Spleen (tissue), 11 donors: ENCODE measurements around the gene MKNK1. TPM values are rescaled to one million over a fixed set of nuclear protein-coding genes. Genes with fewer than 3 reads are reported as not detected.

Experiments used
- DNase-seq: peaks from one replicate; pipeline ENCODE4 v3.0.0-alpha.2; 2020
- H3K27ac ChIP-seq, 8 donors: fragments of 200-600 bp; sonication (generic) in 7 of 8; 1 replicate in 4 of 8; 2 replicates in 4 of 8; pipeline versions ENCODE4 v1.5.0 to v1.8.0; 2016 to 2021; ENCODE audit warnings: inconsistent platforms in 4 of 8, mild to moderate bottlenecking in 4 of 8, moderate library complexity in 1 of 8
- H3K27me3 ChIP-seq, 7 donors: fragments of 200-600 bp; sonication (generic) in 6 of 7; replicated peaks in 1 of 7; 1 replicate in 4 of 7; 2 replicates in 3 of 7; pipeline versions ENCODE4 v1.5.0 to v1.8.0; 2016 to 2021; ENCODE audit warnings: inconsistent platforms in 3 of 7, mild to moderate bottlenecking in 1 of 7
- H3K36me3 ChIP-seq, 6 donors: fragments of 200-600 bp; sonication (generic) in 5 of 6; 1 replicate in 4 of 6; 2 replicates in 2 of 6; pipeline versions ENCODE4 v1.5.0 to v1.8.0; 2016 to 2021; ENCODE audit warnings: inconsistent platforms in 2 of 6
- H3K4me1 ChIP-seq, 6 donors: fragments of 200-600 bp; sonication (generic) in 5 of 6; 1 replicate in 3 of 6; 2 replicates in 3 of 6; pipeline versions ENCODE4 v1.5.0 to v1.8.0; 2016 to 2021; ENCODE audit warnings: inconsistent platforms in 3 of 6
- H3K4me3 ChIP-seq, 8 donors: fragments of 200-600 bp; sonication (generic) in 7 of 8; 1 replicate in 4 of 8; 2 replicates in 4 of 8; pipeline versions ENCODE4 v1.5.0 to v1.8.0; 2016 to 2021; ENCODE audit warnings: inconsistent platforms in 4 of 8, mild to moderate bottlenecking in 4 of 8, moderate library complexity in 2 of 8
- H3K9me3 ChIP-seq, 8 donors: fragments of 200-600 bp; sonication (generic) in 7 of 8; 1 replicate in 4 of 8; 2 replicates in 4 of 8; pipeline versions ENCODE4 v1.5.0 to v1.8.0; 2016 to 2021; ENCODE audit warnings: inconsistent platforms in 4 of 8
- CTCF ChIP-seq, 11 experiments: fragments of 200-600 bp in 7 of 11; fragments of 450-650 bp in 4 of 11; sonication (generic) in 4 of 11; IDR thresholded peaks in 8 of 11; conservative IDR thresholded peaks in 3 of 11; 1 replicate in 7 of 11; 2 replicates in 4 of 11; pipeline versions ENCODE4 v1.4.0 to v1.8.0; 2016 to 2021; ENCODE audit warnings: antibody characterized with exemption in 11 of 11, inconsistent platforms in 4 of 11, mild to moderate bottlenecking in 1 of 11
- POLR2A ChIP-seq, 3 donors: fragments of 450-650 bp; IDR thresholded peaks; one replicate each; pipeline ENCODE4 v1.5.1; 2017; ENCODE audit warnings: antibody characterized with exemption in 3 of 3, mild to moderate bottlenecking in 1 of 3
- POLR2AphosphoS5 ChIP-seq, 3 donors: sonication (generic); formaldehyde crosslinking; IDR thresholded peaks; one replicate each; pipeline ENCODE4 v1.5.1; 2017; ENCODE audit warnings: antibody characterized with exemption in 3 of 3
- WGBS, 5 donors: extraction: QIAGEN DNeasy Blood & Tissue Kit in 3 of 5; methylation state at CpG; one replicate each; pipeline versions ENCODE4 v1.1.5 to v1.1.7; 2013 to 2018; 5-methylcytosine and 5-hydroxymethylcytosine counted together
- intact Hi-C: fragments of 100-400 bp; cut with DNase I; formaldehyde crosslinking; loops from one replicate; pipeline ENCODE4 v1.15.0; 2023; ENCODE audit warnings: low total_unique reads
- polyA plus RNA-seq, 3 donors: library from polyadenylated mRNA; stranded (reverse); fragments of 200-250 nt; gene quantifications; one replicate each; pipeline ENCODE4 v1.2.1, GENCODE V29; 2013
- total RNA-seq, 7 donors: library from RNA; depleted of rRNA in 3 of 7; stranded (reverse); fragments of >200 nt in 3 of 7; fragmentation: NEBNext Ultra II Directional in 4 of 7; extraction: Animal tissue kit (Norgen Biotek cat#: 25700) in 4 of 7; gene quantifications; one replicate each; pipeline versions ENCODE4 v1.1.0 to v1.2.1, GENCODE V29; 2016 to 2021
- donor health status: healthy with polysubstance abuse.
- donor health status: DM: no; HTN: no; CAD: no; lungs with moderate emphysema.
- donor health status: DM: no; HTN: no; CAD: no.
- donor health status: Bipolar disorder and iron deficiency.
- donor health status: healthy.
- donor health status: DM: no; HTN: no; CAD: no.
- donor health status: DM: yes; HTN: yes; CAD: no.

The MKNK1 gene
- total and polyA plus RNA-seq, 10 donors: 19.2 to 169 (median 91.1) TPM

- 77 to 87% (median 82%) methylated on average over 7 of the region's 7 CpGs for WGBS, 5 donors
- intact Hi-C loops: no loop called here
- no peaks in the 10 kb centered on the region for H3K36me3 ChIP-seq
- no peaks in the 10 kb centered on the region for H3K27me3 ChIP-seq
- H3K4me1 ChIP-seq: peaks cover 0 to 29% (median 6%) of the 10 kb centered on the region in 6 donors
- no peak overlapping the region for H3K4me3 ChIP-seq
- H3K9me3 ChIP-seq: no peaks in the 10 kb centered on the region
- H3K27ac ChIP-seq: no peak overlapping the region
- TF ChIP-seq POLR2A (IDR thresholded peaks at IDR 0.05) (no peak), CTCF (IDR thresholded peaks at IDR 0.05 in 8 of 11, conservative IDR thresholded peaks at IDR 0.05 in 3 of 11) (no peak), POLR2AphosphoS5 (IDR thresholded peaks at IDR 0.05) (no peak)
- DNase-seq: no peak
Measured at GRCh38 chr1:46621930-46622329, 17.9 kb upstream of the MKNK1 start.

GRCh38 chr1:46619656-46620258 is 15.7 kb upstream of the MKNK1 start:
- H3K4me1 ChIP-seq: peaks cover 10 to 47% (median 22%) of the 10 kb centered on the region in 6 donors
- DNase-seq: no peak
- H3K27me3 ChIP-seq: no peaks in the 10 kb centered on the region
- intact Hi-C loops: no loop called here
- no peak overlapping the region for H3K27ac ChIP-seq
- WGBS, 5 donors: 85 to 94% (median 89%) methylated on average over 5 of the region's 5 CpGs
- no peaks in the 10 kb centered on the region for H3K9me3 ChIP-seq
- TF ChIP-seq CTCF (IDR thresholded peaks at IDR 0.05 in 8 of 11, conservative IDR thresholded peaks at IDR 0.05 in 3 of 11): no peak
- no peak for TF ChIP-seq POLR2A (IDR thresholded peaks at IDR 0.05)
- TF ChIP-seq POLR2AphosphoS5 (IDR thresholded peaks at IDR 0.05): no peak
- H3K36me3 ChIP-seq: no peaks in the 10 kb centered on the region
- H3K4me3 ChIP-seq: no peak overlapping the region

GRCh38 chr1:46618754-46619415 is 14.8 kb upstream of the MKNK1 start:
- no peaks in the 10 kb centered on the region for H3K9me3 ChIP-seq
- no peaks in the 10 kb centered on the region for H3K27me3 ChIP-seq
- peaks cover 18 to 55% (median 30%) of the 10 kb centered on the region in 6 donors for H3K4me1 ChIP-seq
- no peak overlapping the region for H3K4me3 ChIP-seq
- TF ChIP-seq CTCF (IDR thresholded peaks at IDR 0.05 in 8 of 11, conservative IDR thresholded peaks at IDR 0.05 in 3 of 11) (no peak), POLR2A (IDR thresholded peaks at IDR 0.05) (no peak), POLR2AphosphoS5 (IDR thresholded peaks at IDR 0.05) (no peak)
- 57 to 72% (median 62%) methylated on average over 4 of the region's 4 CpGs for WGBS, 5 donors
- intact Hi-C loops: no loop called here
- no peak for DNase-seq
- no peaks in the 10 kb centered on the region for H3K36me3 ChIP-seq
- H3K27ac ChIP-seq: no peak overlapping the region

GRCh38 chr1:46617833-46618232 is 13.8 kb upstream of the MKNK1 start:
- Histone ChIP-seq H3K36me3 (peaks cover 0 to 4% (median under 1%) of the 10 kb centered on the region in 6 donors), H3K4me1 (peaks cover 27 to 66% (median 41%) of the 10 kb centered on the region in 6 donors), H3K4me3 (no peak overlapping the region), H3K27ac (no peak overlapping the region), H3K9me3 (no peaks in the 10 kb centered on the region), H3K27me3 (no peaks in the 10 kb centered on the region)
- TF ChIP-seq POLR2AphosphoS5 (IDR thresholded peaks at IDR 0.05) (no peak), POLR2A (IDR thresholded peaks at IDR 0.05) (no peak), CTCF (IDR thresholded peaks at IDR 0.05 in 8 of 11, conservative IDR thresholded peaks at IDR 0.05 in 3 of 11) (no peak)
- DNase-seq: no peak
- WGBS, 5 donors: 87 to 97% (median 91%) methylated on average over 3 of the region's 3 CpGs
- intact Hi-C loops: no loop called here
